AG04450 (cell line): ENCODE measurements around the gene DSE. TPM values are rescaled to one million over a fixed set of nuclear protein-coding genes. Genes with fewer than 3 reads are reported as not detected.

ENCODE experiments used
- CTCF ChIA-PET: fragments of 300-600, 350-600 bp; formaldehyde crosslinking; extraction: SDS; loops from one replicate; lab custom pipeline; 2022; ENCODE audit warnings: antibody characterized with exemption, inconsistent platforms; lab: Charles Lee
- POLR2A ChIA-PET: fragments of 350-600 bp; formaldehyde crosslinking; extraction: SDS; loops from one replicate; lab custom pipeline; 2021; ENCODE audit warnings: antibody characterized with exemption, inconsistent platforms; lab: Yijun Ruan, JAX
- DNase-seq: peaks from one replicate; pipeline ENCODE4 v3.0.0-alpha.2; 2011; ENCODE audit warnings: low read depth, low spot score
- H3K27ac ChIP-seq: one replicate; pipeline ENCODE4 v1.5.1; 2012; ENCODE audit warnings: low read depth, low read length, control low read depth
- H3K27me3 ChIP-seq: one replicate; pipeline ENCODE4 v1.6.0; 2012; ENCODE audit warnings: low read length; ENCODE audit not compliant: control insufficient read depth, insufficient read depth
- H3K4me3 ChIP-seq: 2 replicates; pipeline ENCODE4 v1.5.1; 2011; ENCODE audit warnings: mild to moderate bottlenecking, low read depth, low read length, control low read depth
- H3K9me3 ChIP-seq: 2 replicates; pipeline ENCODE4 v1.5.1; 2012; ENCODE audit warnings: low read length; ENCODE audit not compliant: control insufficient read depth, insufficient read depth
- CTCF ChIP-seq: IDR thresholded peaks from 2 replicates; pipeline ENCODE4 v1.5.1; 2011; ENCODE audit warnings: low read depth, low read length, control low read depth, inconsistent platforms
- polyA plus RNA-seq: library from polyadenylated mRNA; depleted of rRNA; stranded (reverse); fragments of >200 nt; gene quantifications from 2 replicates; pipeline ENCODE4 v1.2.3, GENCODE V29; 2011

Gene DSE
- polyA plus RNA-seq, 1 experiment = 86.2 TPM

- ChIA-PET POLR2A (no interaction called here), CTCF (interaction anchor here (2.1 kb wide), 1 partner anchor 46 kb away, joined by 6 read pairs; the partner anchor contains the start of gene CALHM5)
- no peak for TF ChIP-seq CTCF
- DNase-seq = no peak
- Histone ChIP-seq H3K4me3 (no peak overlapping the region), H3K27ac (no peak overlapping the region), H3K27me3 (no peaks in the 10 kb centered on the region), H3K9me3 (peaks cover 5% of the 10 kb centered on the region)
Measured at GRCh38 chr6:116465246-116465645, 94.5 kb downstream of the DSE start.

GRCh38 chr6:116467096-116467495 is 96.3 kb downstream of the DSE start:
- DNase-seq = no peak
- no peak overlapping the region for H3K27ac ChIP-seq
- POLR2A ChIA-PET = no interaction called here
- CTCF ChIA-PET = no interaction called here
- no peaks in the 10 kb centered on the region for H3K9me3 ChIP-seq
- no peak overlapping the region for H3K4me3 ChIP-seq
- TF ChIP-seq CTCF = no peak
- H3K27me3 ChIP-seq = no peaks in the 10 kb centered on the region

- Histone ChIP-seq H3K27me3 (no peaks in the 10 kb centered on the region), H3K27ac (no peak overlapping the region), H3K9me3 (no peaks in the 10 kb centered on the region), H3K4me3 (no peak overlapping the region)
- ChIA-PET CTCF (no interaction called here), POLR2A (no interaction called here)
- no peak for TF ChIP-seq CTCF
- DNase-seq = no peak
Measured at GRCh38 chr6:116467514-116467913, 96.8 kb downstream of the DSE start.

- no peak overlapping the region for H3K4me3 ChIP-seq
- POLR2A ChIA-PET = no interaction called here
- no peak for TF ChIP-seq CTCF
- no peak for DNase-seq
- no peaks in the 10 kb centered on the region for H3K27me3 ChIP-seq
- H3K9me3 ChIP-seq = no peaks in the 10 kb centered on the region
- H3K27ac ChIP-seq = no peak overlapping the region
- CTCF ChIA-PET = no interaction called here
Measured at GRCh38 chr6:116468293-116468692, 97.5 kb downstream of the DSE start.

- CTCF ChIA-PET = no interaction called here
- TF ChIP-seq CTCF = no peak
- POLR2A ChIA-PET = no interaction called here
Measured at GRCh38 chr6:116471531-116471930, 100.8 kb downstream of the DSE start.

More at GRCh38 chr6:116471531-116471930, 100.8 kb downstream of the DSE start:
- no peak for DNase-seq
- no peak overlapping the region for H3K4me3 ChIP-seq
- no peaks in the 10 kb centered on the region for H3K27me3 ChIP-seq
- H3K9me3 ChIP-seq = no peaks in the 10 kb centered on the region
- H3K27ac ChIP-seq = no peak overlapping the region
